Natural killer cell (primary cell): ENCODE results near the gene PRDM16. TPM values are rescaled to one million over a fixed set of nuclear protein-coding genes. Genes with fewer than 3 reads are reported as not detected.

Experiments
- ATAC-seq, 3 donors: fragments of 150-1000 bp in 2 of 3; fragments of 200-7000 bp in 1 of 3; cut with Tn5 transposase; 1 replicate in 1 of 3; 2 replicates in 2 of 3; pipeline ENCODE4 v1.10.0; 2021; ENCODE audit warnings: mild to moderate bottlenecking in 2 of 3, moderate library complexity in 2 of 3
- DNase-seq, 2 donors: peaks; one replicate each; pipeline versions ENCODE4 v3.0.0 to v3.0.0-alpha.2; 2013 to 2021; ENCODE audit warnings: mixed read lengths in 1 of 2
- H3K27ac ChIP-seq: one replicate; pipeline ENCODE4 v1.5.1; 2013; ENCODE audit warnings: mild to moderate bottlenecking, low read length
- H3K27me3 ChIP-seq: one replicate; pipeline ENCODE4 v1.6.1; 2013; ENCODE audit warnings: low read length; ENCODE audit not compliant: control insufficient read depth, insufficient read depth
- H3K36me3 ChIP-seq: one replicate; pipeline ENCODE4 v1.6.1; 2013; ENCODE audit warnings: low read length; ENCODE audit not compliant: control insufficient read depth, insufficient read depth
- H3K4me1 ChIP-seq: one replicate; pipeline ENCODE4 v1.6.1; 2013; ENCODE audit warnings: low read length; ENCODE audit not compliant: control insufficient read depth, insufficient read depth
- H3K4me3 ChIP-seq: one replicate; pipeline ENCODE4 v1.5.1; 2013; ENCODE audit warnings: low read length
- H3K9me3 ChIP-seq: one replicate; pipeline ENCODE4 v1.6.1; 2013; ENCODE audit warnings: low read length; ENCODE audit not compliant: control insufficient read depth, insufficient read depth
- H3K27ac Mint-ChIP-seq, 2 donors: one replicate each; pipeline ENCODE4 v1.8.0; 2022; ENCODE audit warnings: mild to moderate bottlenecking in 2 of 2, mixed read lengths in 2 of 2, moderate library complexity in 1 of 2
- H3K27me3 Mint-ChIP-seq, 2 donors: one replicate each; pipeline ENCODE4 v1.8.0; 2022; ENCODE audit warnings: low read depth in 2 of 2, mixed read lengths in 2 of 2
- H3K36me3 Mint-ChIP-seq: one replicate; pipeline ENCODE4 v1.8.0; 2022; ENCODE audit warnings: mixed read lengths
- H3K4me1 Mint-ChIP-seq, 2 donors: one replicate each; pipeline ENCODE4 v1.8.0; 2022; ENCODE audit warnings: mixed read lengths in 2 of 2
- H3K4me3 Mint-ChIP-seq: one replicate; pipeline ENCODE4 v1.8.0; 2022; ENCODE audit warnings: mild to moderate bottlenecking, moderate library complexity, mixed read lengths
- H3K9me3 Mint-ChIP-seq, 2 donors: one replicate each; pipeline ENCODE4 v1.8.0; 2022; ENCODE audit warnings: mixed read lengths in 2 of 2
- CTCF ChIP-seq: fragments of 200-600 bp; IDR thresholded peaks from one replicate; pipeline ENCODE4 v1.8.0; 2022; ENCODE audit warnings: antibody characterized with exemption
- WGBS: methylation state at CpG from one replicate; pipeline ENCODE4 v1.1.7; 2013; ENCODE audit warnings: missing lambda C conversion rate; ENCODE audit not compliant: insufficient coverage; 5-methylcytosine and 5-hydroxymethylcytosine counted together
- intact Hi-C: fragments of 100-400 bp; cut with micrococcal nuclease; formaldehyde crosslinking; loops from one replicate; pipeline ENCODE4 v1.14.2; 2022
- total RNA-seq, 4 donors: library from RNA; stranded (reverse); fragments of 120-200 nt in 1 of 4; gene quantifications; one replicate each; pipeline versions ENCODE4 v1.2.3 to v1.2.4, GENCODE V29; 2013 to 2022

The PRDM16 gene
- total RNA-seq, 3 donors from 2014 or later (not counting 1 experiment from before 2014, with no cell fraction given): 0.25 to 0.64 TPM; not detected in 1

GRCh38 chr1:3170561-3171453, 101.8 kb downstream of the PRDM16 start:
- TF ChIP-seq CTCF: no peak
- H3K4me1 ChIP-seq: peaks cover 14% of the 10 kb centered on the region

GRCh38 chr1:3171761-3172160, 102.8 kb downstream of the PRDM16 start:
- H3K27ac ChIP-seq: no peak overlapping the region
- WGBS: 87% methylated on average over 19 of the region's 19 CpGs
- Mint-ChIP-seq H3K27ac (no peak overlapping the region), H3K36me3 (no peaks in the 10 kb centered on the region), H3K4me1 (peaks cover 0 to 4% of the 10 kb centered on the region in 2 donors), H3K27me3 (peaks cover 16 to 17% of the 10 kb centered on the region in 2 donors), H3K9me3 (no peaks in the 10 kb centered on the region), H3K4me3 (no peak overlapping the region)
- H3K9me3 ChIP-seq: no peaks in the 10 kb centered on the region
- ATAC-seq (no peak), DNase-seq (no peak)
- no peak for TF ChIP-seq CTCF
- H3K4me3 ChIP-seq: no peak overlapping the region
- H3K36me3 ChIP-seq: no peaks in the 10 kb centered on the region
- H3K27me3 ChIP-seq: peaks cover 11% of the 10 kb centered on the region
- intact Hi-C loops: no loop called here
- H3K4me1 ChIP-seq: peaks cover 14% of the 10 kb centered on the region

More at GRCh38 chr1:3170561-3171453, 101.8 kb downstream of the PRDM16 start:
- WGBS: 8% methylated on average over 40 of the region's 40 CpGs
- Histone ChIP-seq H3K36me3 (no peaks in the 10 kb centered on the region), H3K27me3 (peaks cover 11% of the 10 kb centered on the region), H3K9me3 (no peaks in the 10 kb centered on the region), H3K27ac (no peak overlapping the region), H3K4me3 (no peak overlapping the region)
- ATAC-seq: no peak
- H3K9me3 Mint-ChIP-seq: no peaks in the 10 kb centered on the region
- peaks cover 16 to 17% of the 10 kb centered on the region in 2 donors for H3K27me3 Mint-ChIP-seq
- peaks cover 0 to 4% of the 10 kb centered on the region in 2 donors for H3K4me1 Mint-ChIP-seq
- H3K27ac Mint-ChIP-seq: no peak overlapping the region
- DNase-seq: no peak
- no peaks in the 10 kb centered on the region for H3K36me3 Mint-ChIP-seq
- no peak overlapping the region for H3K4me3 Mint-ChIP-seq
- intact Hi-C loops: no loop called here

GRCh38 chr1:3172431-3173380, 103.7 kb downstream of the PRDM16 start:
- peaks cover 11% of the 10 kb centered on the region for H3K27me3 ChIP-seq
- no peak overlapping the region for H3K27ac Mint-ChIP-seq
- H3K9me3 Mint-ChIP-seq: no peaks in the 10 kb centered on the region
- peaks cover 14% of the 10 kb centered on the region for H3K4me1 ChIP-seq
- no peaks in the 10 kb centered on the region for H3K36me3 ChIP-seq
- 81% methylated on average over 34 of the region's 34 CpGs for WGBS
- no peak overlapping the region for H3K4me3 ChIP-seq
- H3K36me3 Mint-ChIP-seq: no peaks in the 10 kb centered on the region
- no peak overlapping the region for H3K27ac ChIP-seq
- H3K27me3 Mint-ChIP-seq: peaks cover 16 to 17% of the 10 kb centered on the region in 2 donors
- no peak for DNase-seq
- intact Hi-C loops: no loop called here
- no peak overlapping the region for H3K4me3 Mint-ChIP-seq
- H3K9me3 ChIP-seq: no peaks in the 10 kb centered on the region
- no peak for ATAC-seq
- H3K4me1 Mint-ChIP-seq: peaks cover 0 to 4% of the 10 kb centered on the region in 2 donors
- no peak for TF ChIP-seq CTCF
